Measurements from ENCODE around the gene NSMCE1. TPM values are rescaled to one million over a fixed set of nuclear protein-coding genes. Genes with fewer than 3 reads are reported as not detected.

NSMCE1 gene
- total RNA-seq, 1 experiment from 2014 or later: 47.9 TPM

GRCh38 chr16:27238016-27238587 lies 30.5 kb downstream of the NSMCE1 start:
- in situ Hi-C loops (cut with HindIII; ENCODE audit: low pct_unique_long_range_greater_than_20kb, low sequenced_read_pairs): no loop called here

DNA sequence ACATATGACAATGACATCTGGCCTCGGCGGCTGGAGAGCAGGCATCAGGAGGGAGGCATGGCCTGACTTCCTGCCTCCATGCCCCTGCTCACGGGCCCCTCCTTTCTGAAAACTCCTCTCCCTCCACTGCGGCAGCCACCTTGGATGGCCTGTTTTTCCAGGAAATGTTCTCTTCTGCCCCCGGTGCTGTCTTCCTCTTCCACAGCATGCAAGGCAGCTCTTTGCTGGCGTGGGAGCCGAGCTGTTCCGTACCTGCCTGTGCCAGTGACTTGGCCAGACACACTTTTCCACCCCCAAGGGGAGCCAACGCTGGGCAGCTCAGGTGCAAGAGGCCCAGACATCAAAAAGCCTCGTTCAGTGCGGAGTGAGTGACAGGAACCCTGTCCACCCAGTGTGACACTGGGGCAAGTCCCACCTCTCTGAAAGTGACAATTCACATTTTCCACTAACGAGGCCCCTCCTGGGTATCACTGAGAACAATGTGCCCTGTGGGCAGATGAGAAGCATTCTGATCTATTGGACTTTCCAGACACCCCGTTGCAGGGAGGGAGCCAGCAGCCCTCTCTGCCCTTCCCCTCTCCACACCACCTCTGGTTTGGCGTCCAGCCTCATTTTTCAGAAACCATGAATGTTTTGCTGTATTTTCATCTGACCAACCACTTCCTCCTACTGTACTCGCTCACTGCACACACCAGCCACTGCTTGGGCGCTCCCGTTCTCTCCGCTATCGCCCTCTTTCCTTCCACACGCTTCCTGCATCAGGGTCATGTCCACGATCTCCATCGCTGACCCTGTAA lies 31.2 kb downstream of the NSMCE1 start:
- DNase-seq (ENCODE audit: low read depth): no peak

More at GRCh38 chr16:27238016-27238587, 30.5 kb downstream of the NSMCE1 start:
- no peak for DNase-seq (ENCODE audit: low read depth)

DNA sequence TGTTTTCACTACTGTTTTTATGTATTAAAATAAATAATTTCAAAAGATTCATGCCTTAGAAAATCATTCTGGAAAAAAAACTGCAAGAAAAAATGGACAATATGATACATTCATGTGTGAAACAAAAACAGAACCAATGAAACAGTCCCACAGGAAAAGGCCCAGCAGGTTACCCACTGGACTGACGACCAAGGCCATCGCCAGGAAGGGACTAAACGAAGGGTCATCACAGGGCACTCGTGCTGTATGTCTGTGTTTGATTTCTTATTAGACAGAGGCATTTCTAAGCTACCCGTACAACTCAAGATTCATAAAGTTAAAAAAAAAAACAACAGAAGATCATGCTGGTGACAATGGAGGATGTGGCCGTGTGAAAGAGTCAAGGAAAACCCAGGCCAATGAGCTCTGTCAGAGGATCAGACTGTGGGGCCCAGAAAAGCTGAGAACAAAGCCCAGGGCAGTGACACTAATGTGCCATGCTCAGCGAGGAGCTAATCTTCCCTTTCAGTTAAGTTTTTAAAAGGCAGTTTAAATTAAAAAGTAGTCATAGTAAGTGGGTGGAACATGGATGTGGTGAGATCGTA lies 31.8 kb downstream of the NSMCE1 start:
- in situ Hi-C loops (cut with HindIII; ENCODE audit: low pct_unique_long_range_greater_than_20kb, low sequenced_read_pairs): no loop called here
- no peak for DNase-seq (ENCODE audit: low read depth)

More for the DNA sequence above, 31.2 kb downstream of the NSMCE1 start:
- in situ Hi-C loops (cut with HindIII; ENCODE audit: low pct_unique_long_range_greater_than_20kb, low sequenced_read_pairs): no loop called here

GRCh38 chr16:27235938-27236245 lies 32.7 kb downstream of the NSMCE1 start:
- in situ Hi-C loops (cut with HindIII; ENCODE audit: low pct_unique_long_range_greater_than_20kb, low sequenced_read_pairs): no loop called here
- DNase-seq (ENCODE audit: low read depth): no peak

DNA sequence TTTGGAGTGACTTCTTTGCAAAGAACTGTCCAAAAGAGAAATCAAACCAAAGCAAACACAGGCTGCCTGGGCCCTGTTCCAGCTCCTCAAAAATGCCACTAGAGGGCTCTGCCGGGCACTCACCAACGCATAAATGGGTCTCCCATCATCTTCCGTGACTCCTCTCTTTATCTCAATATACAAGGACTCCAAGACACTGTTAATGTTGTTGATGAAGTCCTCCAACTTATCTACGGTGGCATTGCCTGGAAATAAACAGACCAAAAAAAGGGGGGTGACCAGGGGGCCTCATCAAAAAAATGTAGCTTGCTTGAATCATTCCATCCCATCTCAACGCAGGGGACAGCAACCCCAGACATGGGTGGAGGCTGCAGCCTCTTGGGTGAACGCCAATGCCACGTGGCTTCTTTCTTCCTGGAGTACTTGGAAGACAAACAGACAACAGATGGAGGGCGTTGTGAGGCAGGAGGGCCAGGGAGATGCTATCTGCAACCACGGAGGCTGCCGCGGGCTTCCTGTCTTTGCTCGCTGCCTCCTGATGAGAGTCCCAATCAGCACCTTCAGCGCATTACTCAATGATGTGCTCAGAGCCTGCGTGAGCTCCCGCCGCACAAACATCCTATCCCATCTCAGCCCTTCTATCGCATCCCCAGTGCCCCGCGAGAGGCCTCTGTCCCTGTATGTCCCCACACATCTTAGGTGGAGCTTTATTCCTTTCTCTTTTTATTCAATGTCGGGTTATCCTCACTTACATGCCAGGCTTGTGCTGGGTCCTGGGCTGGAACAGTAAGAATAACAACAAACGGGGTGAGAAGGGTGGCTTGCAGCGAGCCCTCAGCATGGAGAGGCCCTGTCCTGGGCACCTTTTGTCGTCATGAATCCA lies 33.3 kb downstream of the NSMCE1 start:
- peak; percentile 61 for DNase-seq (ENCODE audit: low read depth)
- in situ Hi-C loops (cut with HindIII; ENCODE audit: low pct_unique_long_range_greater_than_20kb, low sequenced_read_pairs): no loop called here

DNA sequence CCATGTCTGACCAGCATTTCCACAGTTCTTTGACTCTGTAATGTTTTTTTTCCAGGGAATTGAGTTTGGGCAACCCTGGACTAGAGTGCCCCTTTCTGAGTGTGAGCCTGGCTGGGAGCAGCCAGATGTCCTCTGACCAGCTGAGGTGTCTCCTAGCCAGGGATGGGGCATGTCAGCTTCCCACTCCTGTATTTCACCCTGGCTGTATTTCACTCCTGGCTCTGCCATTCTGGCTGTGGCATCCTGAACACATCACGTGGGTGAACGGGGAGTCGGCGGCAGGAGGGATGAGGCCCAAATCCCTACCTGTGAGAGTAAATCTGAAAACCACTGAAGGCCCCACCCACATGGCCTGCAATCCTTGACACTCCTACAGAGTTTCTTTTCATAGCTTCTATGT lies 34.0 kb downstream of the NSMCE1 start:
- in situ Hi-C loops (cut with HindIII; ENCODE audit: low pct_unique_long_range_greater_than_20kb, low sequenced_read_pairs): no loop called here

DNA sequence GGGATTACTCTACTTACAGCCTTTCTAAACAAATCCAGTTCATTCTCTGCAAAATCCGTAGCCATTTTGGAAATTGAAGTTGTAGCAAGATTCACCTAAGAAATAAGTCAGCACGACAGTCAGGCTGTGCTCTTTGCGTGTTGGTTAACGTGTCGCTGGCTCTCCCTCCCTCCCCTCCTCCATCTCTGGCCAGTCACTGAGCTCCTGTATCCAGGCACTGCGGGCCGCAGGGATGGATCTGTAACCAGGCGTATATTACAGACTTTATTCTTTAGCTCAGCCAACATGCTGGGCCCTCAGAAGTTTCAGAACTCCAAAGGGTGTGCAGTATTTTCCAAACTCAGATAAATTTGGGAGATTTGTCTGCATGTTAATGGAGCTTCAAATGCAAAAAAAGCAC lies 34.4 kb downstream of the NSMCE1 start:
- no peak for DNase-seq (ENCODE audit: low read depth)
- in situ Hi-C loops (cut with HindIII; ENCODE audit: low pct_unique_long_range_greater_than_20kb, low sequenced_read_pairs): no loop called here

More for the DNA sequence above, 34.0 kb downstream of the NSMCE1 start:
- DNase-seq (ENCODE audit: low read depth): no peak

DNA sequence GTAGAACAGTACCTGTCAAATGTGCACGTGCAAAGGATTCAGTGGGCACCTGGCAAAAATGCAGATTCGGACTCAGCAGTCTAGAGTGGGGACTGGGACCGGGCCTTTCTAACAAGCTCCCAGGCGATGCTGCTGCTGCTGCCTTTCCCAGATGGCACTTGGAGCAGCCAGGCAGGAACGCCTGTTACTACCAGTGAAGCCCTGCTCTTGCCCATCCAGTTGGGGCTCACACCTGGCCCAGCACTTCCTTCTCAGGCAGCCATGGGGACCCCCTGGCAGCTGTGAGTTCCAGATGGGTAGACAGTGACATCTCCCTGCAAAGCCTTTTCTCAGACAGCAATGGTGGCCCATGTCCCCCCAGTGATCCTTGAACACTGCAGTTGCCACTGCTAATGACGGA lies 34.8 kb downstream of the NSMCE1 start:
- no peak for DNase-seq (ENCODE audit: low read depth)
- in situ Hi-C loops (cut with HindIII; ENCODE audit: low pct_unique_long_range_greater_than_20kb, low sequenced_read_pairs): no loop called here

- in situ Hi-C loops (cut with HindIII; ENCODE audit: low pct_unique_long_range_greater_than_20kb, low sequenced_read_pairs): no loop called here
These were observed 35.5 kb downstream of the NSMCE1 start for GRCh38 chr16:27232901-27233625.

GRCh38 chr16:27232061-27232900 lies 36.3 kb downstream of the NSMCE1 start:
- in situ Hi-C loops (cut with HindIII; ENCODE audit: low pct_unique_long_range_greater_than_20kb, low sequenced_read_pairs): no loop called here
- no peak for DNase-seq (ENCODE audit: low read depth)

More at GRCh38 chr16:27232901-27233625, 35.5 kb downstream of the NSMCE1 start:
- DNase-seq (ENCODE audit: low read depth): no peak

DNA sequence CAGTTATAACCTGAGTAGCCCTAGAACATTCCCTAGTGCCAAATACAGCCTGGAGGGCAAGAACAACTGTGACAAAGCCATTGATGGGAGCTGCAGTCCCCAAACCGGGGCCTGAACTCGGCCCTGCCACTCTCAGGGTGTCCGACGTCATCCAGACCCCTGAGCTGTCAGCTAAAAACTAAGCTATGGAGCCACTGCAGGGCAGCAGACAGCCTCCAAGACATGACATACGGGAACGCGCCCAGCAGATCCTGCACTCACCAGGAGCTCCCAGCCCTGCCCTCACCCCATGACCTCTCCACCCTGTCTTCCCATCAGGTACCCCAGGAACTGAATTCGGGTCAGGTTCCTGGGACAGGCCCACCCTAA lies 36.9 kb downstream of the NSMCE1 start:
- DNase-seq (ENCODE audit: low read depth): no peak
- in situ Hi-C loops (cut with HindIII; ENCODE audit: low pct_unique_long_range_greater_than_20kb, low sequenced_read_pairs): no loop called here

- in situ Hi-C loops (cut with HindIII; ENCODE audit: low pct_unique_long_range_greater_than_20kb, low sequenced_read_pairs): no loop called here
- DNase-seq (ENCODE audit: low read depth): no peak
These were observed 38.0 kb downstream of the NSMCE1 start for GRCh38 chr16:27230562-27231001.

GRCh38 chr16:27229891-27230470 lies 38.6 kb downstream of the NSMCE1 start:
- in situ Hi-C loops (cut with HindIII; ENCODE audit: low pct_unique_long_range_greater_than_20kb, low sequenced_read_pairs): no loop called here
- DNase-seq (ENCODE audit: low read depth): no peak

- in situ Hi-C loops (cut with HindIII; ENCODE audit: low pct_unique_long_range_greater_than_20kb, low sequenced_read_pairs): no loop called here
- no peak for DNase-seq (ENCODE audit: low read depth)
These were observed 39.7 kb downstream of the NSMCE1 start for GRCh38 chr16:27228621-27229501.

GRCh38 chr16:27228045-27228444 lies 40.5 kb downstream of the NSMCE1 start:
- DNase-seq (ENCODE audit: low read depth): no peak
- in situ Hi-C loops (cut with HindIII; ENCODE audit: low pct_unique_long_range_greater_than_20kb, low sequenced_read_pairs): no loop called here

Data from Caki2 (cell line).